Coronary artery (tissue), 2 donors: ENCODE measurements around the gene KCNAB2.

ENCODE experiments used
- DNase-seq: peaks from one replicate; pipeline ENCODE4 v3.0.0-alpha.2; 2017; ENCODE audit warnings: low spot score
- H3K27ac ChIP-seq, 2 donors: fragments of 200-600 bp; sonication (generic); one replicate each; pipeline ENCODE4 v1.5.1; 2016 to 2019
- H3K4me3 ChIP-seq: fragments of 200-600 bp; sonication (generic); 2 replicates; pipeline ENCODE4 v1.5.1; 2016; ENCODE audit warnings: mild to moderate bottlenecking, moderate library complexity
- CTCF ChIP-seq: fragments of 200-600 bp; sonication (generic); IDR thresholded peaks from one replicate; pipeline ENCODE4 v1.5.1; 2019; ENCODE audit warnings: antibody characterized with exemption

Gene KCNAB2

GRCh38 chr1:6121651-6122370 lies 76.1 kb downstream of the KCNAB2 start:
- H3K27ac ChIP-seq = no peak overlapping the region
- DNase-seq = no peak
- H3K4me3 ChIP-seq = no peak overlapping the region
- no peak for TF ChIP-seq CTCF

DNA sequence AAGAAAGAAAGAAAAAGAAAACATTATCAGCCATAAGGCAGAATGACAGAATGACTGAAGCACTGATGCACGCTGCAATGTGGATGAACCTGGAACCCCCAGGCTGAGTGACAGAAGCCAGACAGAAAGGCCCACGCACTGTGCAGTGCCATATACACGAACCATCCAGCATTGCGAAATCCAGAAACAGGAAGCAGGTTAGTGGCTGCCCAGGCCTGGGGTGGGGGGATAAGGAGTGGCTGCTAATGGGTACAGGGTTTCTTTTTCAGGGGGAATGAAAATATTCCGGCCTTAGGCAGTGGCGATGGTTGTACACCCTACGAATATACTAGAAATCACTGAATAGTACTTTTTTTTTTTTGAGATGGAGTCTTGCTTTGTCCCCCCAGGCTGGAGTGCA lies 77.4 kb downstream of the KCNAB2 start:
- no peak for TF ChIP-seq CTCF
- Histone ChIP-seq H3K4me3 (no peak overlapping the region), H3K27ac (no peak overlapping the region)
- no peak for DNase-seq

DNA sequence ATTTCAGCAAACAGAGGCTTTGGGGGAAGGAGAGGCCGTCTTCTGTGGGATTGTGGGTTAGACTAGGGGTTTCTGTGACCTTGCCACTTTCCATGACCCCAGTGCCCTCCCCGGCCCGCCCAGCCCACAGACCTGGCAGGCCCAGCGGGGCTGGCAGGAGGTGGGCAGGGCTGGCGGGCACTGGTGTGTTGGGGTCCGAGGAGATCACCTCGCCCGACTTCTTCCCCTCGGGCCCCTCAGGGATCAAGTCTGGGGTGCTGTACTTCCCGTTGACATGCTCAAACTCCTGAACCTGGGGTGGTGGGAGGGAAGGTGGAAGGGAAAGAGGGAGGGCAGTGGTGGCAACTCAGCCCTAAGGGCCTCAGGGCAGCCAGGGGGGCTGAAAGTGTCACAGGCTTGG lies 78.1 kb downstream of the KCNAB2 start:
- no peak for TF ChIP-seq CTCF
- no peak for DNase-seq
- H3K4me3 ChIP-seq = no peak overlapping the region
- no peak overlapping the region for H3K27ac ChIP-seq

GRCh38 chr1:6124341-6124740 lies 78.7 kb downstream of the KCNAB2 start:
- TF ChIP-seq CTCF = no peak
- H3K4me3 ChIP-seq = no peak overlapping the region
- DNase-seq = no peak
- no peak overlapping the region for H3K27ac ChIP-seq

- no peak for TF ChIP-seq CTCF
- no peak for DNase-seq
- Histone ChIP-seq H3K27ac (no peak overlapping the region), H3K4me3 (no peak overlapping the region)
Observed at GRCh38 chr1:6124746-6125365, 79.2 kb downstream of the KCNAB2 start.

- no peak overlapping the region for H3K4me3 ChIP-seq
- no peak for TF ChIP-seq CTCF
- no peak overlapping the region for H3K27ac ChIP-seq
- DNase-seq = no peak
Observed at GRCh38 chr1:6125366-6125765, 79.7 kb downstream of the KCNAB2 start.

DNA sequence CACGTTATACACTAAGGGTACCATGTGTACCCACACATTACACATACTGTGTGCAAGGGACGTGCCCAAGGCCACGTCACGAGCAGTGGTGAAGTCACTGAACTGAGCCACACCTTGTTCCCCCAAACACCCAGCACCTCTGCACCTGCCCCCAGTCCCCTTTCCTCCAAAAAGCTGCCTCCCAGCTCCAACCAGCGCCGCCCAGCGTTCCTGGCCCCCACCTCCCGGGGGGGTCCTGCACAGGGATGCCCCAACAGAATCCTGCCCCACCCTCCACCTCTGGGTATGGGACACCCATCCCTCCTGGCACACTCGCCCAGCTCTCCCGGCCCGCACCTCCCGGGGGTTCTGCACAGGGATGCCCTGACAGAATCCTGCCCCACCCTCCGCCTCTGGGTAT lies 80.3 kb downstream of the KCNAB2 start:
- DNase-seq = no peak
- Histone ChIP-seq H3K27ac (no peak overlapping the region), H3K4me3 (no peak overlapping the region)
- no peak for TF ChIP-seq CTCF
